SK-N-MC (cell line): Measurements from ENCODE around the gene ALAD.
"Not testable (repeated sequence)": the region's sequence is repeated elsewhere in the genome, so short reads cannot be mapped to it uniquely, and the experiment has no call there.

Source experiments
- EZH2 ChIP-seq: fragments of 200-600 bp; sonication (generic); IDR thresholded peaks from one replicate; pipeline ENCODE4 v1.6.1; 2017; ENCODE audit warnings: antibody characterized with exemption
- FOXP2 ChIP-seq: optimal IDR thresholded peaks from 2 replicates; pipeline ENCODE3; 2011; ENCODE audit warnings: mild to moderate bottlenecking, moderate library complexity; ENCODE audit not compliant: insufficient read depth; ENCODE audit errors: extremely low read length, control extremely low read depth
- POLR2AphosphoS5 ChIP-seq: IDR thresholded peaks from 2 replicates; pipeline ENCODE4 v1.6.1; 2012; ENCODE audit warnings: mild to moderate bottlenecking, low read depth, low read length, borderline replicate concordance

GRCh38 chr9:113406353-113406752 lies 5.3 kb upstream of the ALAD start:
- TF ChIP-seq POLR2AphosphoS5, EZH2, FOXP2: not testable (repeated sequence)
